ENCODE data around the gene ATP8A2. TPM values are rescaled to one million over a fixed set of nuclear protein-coding genes. Genes with fewer than 3 reads are reported as not detected.

Gene ATP8A2
- total and polyA plus RNA-seq, 4 donors, result 0.01 to 0.08 (median 0.05) TPM; not detected in 1

- H3K27me3 ChIP-seq (ENCODE audit: control insufficient read depth in 4 of 4, insufficient read depth in 4 of 4, low read length in 3 of 4), result peaks cover 0 to 5% (median 0%) of the 10 kb centered on the region in 4 donors
- no peak for DNase-seq (ENCODE audit: low spot score)
- no peaks in the 10 kb centered on the region for H3K9me3 ChIP-seq (ENCODE audit: control insufficient read depth in 4 of 4, low read length in 3 of 4)
- WGBS, result 75% methylated on average over 3 of the region's 3 CpGs
- no peaks in the 10 kb centered on the region for H3K36me3 ChIP-seq (ENCODE audit: control insufficient read depth in 4 of 4, insufficient read depth in 3 of 4, low read depth in 1 of 4, low read length in 3 of 4)
- TF ChIP-seq FOXA2 (IDR thresholded peaks at IDR 0.05), result no peak
- TF ChIP-seq GABPA (IDR thresholded peaks at IDR 0.05 in 1 of 2, conservative IDR thresholded peaks at IDR 0.05 in 1 of 2), result no peak
- TF ChIP-seq, protein P1, sequence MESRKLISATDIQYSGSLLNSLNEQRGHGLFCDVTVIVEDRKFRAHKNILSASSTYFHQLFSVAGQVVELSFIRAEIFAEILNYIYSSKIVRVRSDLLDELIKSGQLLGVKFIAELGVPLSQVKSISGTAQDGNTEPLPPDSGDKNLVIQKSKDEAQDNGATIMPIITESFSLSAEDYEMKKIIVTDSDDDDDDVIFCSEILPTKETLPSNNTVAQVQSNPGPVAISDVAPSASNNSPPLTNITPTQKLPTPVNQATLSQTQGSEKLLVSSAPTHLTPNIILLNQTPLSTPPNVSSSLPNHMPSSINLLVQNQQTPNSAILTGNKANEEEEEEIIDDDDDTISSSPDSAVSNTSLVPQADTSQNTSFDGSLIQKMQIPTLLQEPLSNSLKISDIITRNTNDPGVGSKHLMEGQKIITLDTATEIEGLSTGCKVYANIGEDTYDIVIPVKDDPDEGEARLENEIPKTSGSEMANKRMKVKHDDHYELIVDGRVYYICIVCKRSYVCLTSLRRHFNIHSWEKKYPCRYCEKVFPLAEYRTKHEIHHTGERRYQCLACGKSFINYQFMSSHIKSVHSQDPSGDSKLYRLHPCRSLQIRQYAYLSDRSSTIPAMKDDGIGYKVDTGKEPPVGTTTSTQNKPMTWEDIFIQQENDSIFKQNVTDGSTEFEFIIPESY (IDR thresholded peaks at IDR 0.05), result no peak
- TF ChIP-seq, protein P2, sequence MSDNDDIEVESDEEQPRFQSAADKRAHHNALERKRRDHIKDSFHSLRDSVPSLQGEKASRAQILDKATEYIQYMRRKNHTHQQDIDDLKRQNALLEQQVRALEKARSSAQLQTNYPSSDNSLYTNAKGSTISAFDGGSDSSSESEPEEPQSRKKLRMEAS (IDR thresholded peaks at IDR 0.05), result no peak
- TF ChIP-seq FOXA1 (IDR thresholded peaks at IDR 0.05), result no peak
- no peak for TF ChIP-seq RAD21 (IDR thresholded peaks at IDR 0.05)
- no peak for TF ChIP-seq TAF1 (conservative IDR thresholded peaks at IDR 0.05)
- no peak for TF ChIP-seq YY1 (IDR thresholded peaks at IDR 0.05)
- H3K4me1 ChIP-seq (ENCODE audit: control insufficient read depth in 4 of 4, insufficient read depth in 4 of 4, low read length in 3 of 4), result peaks cover 0 to 7% (median 1%) of the 10 kb centered on the region in 4 donors
- no peak overlapping the region for H3K9ac ChIP-seq (ENCODE audit: low read depth in 1 of 2, low read length in 2 of 2)
- no peak overlapping the region for H3K4me3 ChIP-seq (ENCODE audit: low read depth in 1 of 3, low read length in 3 of 3)
- no peak overlapping the region for H3K27ac ChIP-seq (ENCODE audit: low read depth in 1 of 2, low read length in 2 of 2)
Measured at GRCh38 chr13:25733696-25734435, 362.1 kb downstream of the ATP8A2 start.

DNA sequence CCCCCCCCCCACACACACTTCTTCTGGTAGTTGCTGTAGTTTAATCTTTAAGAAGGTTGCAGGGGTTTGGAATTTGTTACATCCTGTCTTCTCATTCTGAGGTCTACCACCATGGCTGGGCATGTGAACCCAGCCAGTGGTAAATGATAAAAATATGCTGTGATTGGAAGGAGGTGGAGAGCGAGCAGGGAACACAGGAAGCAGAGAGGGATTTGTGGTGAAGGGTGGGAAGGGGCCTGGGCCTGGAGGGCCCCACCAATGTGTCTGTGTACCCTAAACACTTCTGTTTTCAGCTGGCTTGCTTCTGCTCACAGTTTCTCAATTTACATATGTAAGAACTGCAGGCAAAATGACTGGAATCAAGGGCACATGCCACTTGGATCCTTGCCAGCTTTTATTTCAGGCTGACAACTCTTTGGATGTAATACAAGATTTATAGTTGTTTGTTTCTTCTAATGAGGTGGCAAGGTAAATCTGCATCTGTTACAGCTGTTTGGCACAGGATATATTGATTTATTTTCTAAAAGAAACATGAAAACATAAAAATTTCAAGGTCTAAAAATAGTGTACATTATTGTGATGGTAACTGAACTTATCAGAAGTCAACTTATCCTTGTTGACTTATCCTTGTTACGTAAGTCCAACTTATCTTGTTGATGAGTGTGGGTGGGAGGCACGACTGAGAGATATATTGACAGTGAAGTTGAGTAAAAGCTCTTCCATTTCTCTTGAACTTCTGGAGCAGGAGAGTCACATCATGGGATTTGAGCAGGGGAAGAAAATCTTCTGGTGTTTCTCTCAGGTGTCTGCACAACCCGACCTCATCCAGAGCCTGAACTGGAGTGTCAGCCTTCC is 366.8 kb downstream of the ATP8A2 start:
- Histone ChIP-seq H3K9ac (ENCODE audit: low read depth in 1 of 2, low read length in 2 of 2) (no peak overlapping the region), H3K9me3 (ENCODE audit: control insufficient read depth in 4 of 4, low read length in 3 of 4) (peaks cover 0 to 10% (median under 1%) of the 10 kb centered on the region in 4 donors), H3K27me3 (ENCODE audit: control insufficient read depth in 4 of 4, insufficient read depth in 4 of 4, low read length in 3 of 4) (peaks cover 0 to 2% (median 0%) of the 10 kb centered on the region in 4 donors), H3K4me3 (ENCODE audit: low read depth in 1 of 3, low read length in 3 of 3) (no peak overlapping the region), H3K4me1 (ENCODE audit: control insufficient read depth in 4 of 4, insufficient read depth in 4 of 4, low read length in 3 of 4) (peaks cover 0 to 9% (median 2%) of the 10 kb centered on the region in 4 donors), H3K27ac (ENCODE audit: low read depth in 1 of 2, low read length in 2 of 2) (no peak overlapping the region), H3K36me3 (ENCODE audit: control insufficient read depth in 4 of 4, insufficient read depth in 3 of 4, low read depth in 1 of 4, low read length in 3 of 4) (no peaks in the 10 kb centered on the region)
- no peak for DNase-seq (ENCODE audit: low spot score)
- WGBS, result 30% methylated on average over 4 of the region's 4 CpGs
- TF ChIP-seq, protein P3, sequence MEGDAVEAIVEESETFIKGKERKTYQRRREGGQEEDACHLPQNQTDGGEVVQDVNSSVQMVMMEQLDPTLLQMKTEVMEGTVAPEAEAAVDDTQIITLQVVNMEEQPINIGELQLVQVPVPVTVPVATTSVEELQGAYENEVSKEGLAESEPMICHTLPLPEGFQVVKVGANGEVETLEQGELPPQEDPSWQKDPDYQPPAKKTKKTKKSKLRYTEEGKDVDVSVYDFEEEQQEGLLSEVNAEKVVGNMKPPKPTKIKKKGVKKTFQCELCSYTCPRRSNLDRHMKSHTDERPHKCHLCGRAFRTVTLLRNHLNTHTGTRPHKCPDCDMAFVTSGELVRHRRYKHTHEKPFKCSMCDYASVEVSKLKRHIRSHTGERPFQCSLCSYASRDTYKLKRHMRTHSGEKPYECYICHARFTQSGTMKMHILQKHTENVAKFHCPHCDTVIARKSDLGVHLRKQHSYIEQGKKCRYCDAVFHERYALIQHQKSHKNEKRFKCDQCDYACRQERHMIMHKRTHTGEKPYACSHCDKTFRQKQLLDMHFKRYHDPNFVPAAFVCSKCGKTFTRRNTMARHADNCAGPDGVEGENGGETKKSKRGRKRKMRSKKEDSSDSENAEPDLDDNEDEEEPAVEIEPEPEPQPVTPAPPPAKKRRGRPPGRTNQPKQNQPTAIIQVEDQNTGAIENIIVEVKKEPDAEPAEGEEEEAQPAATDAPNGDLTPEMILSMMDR (IDR thresholded peaks at IDR 0.05; ENCODE audit: low read depth, low read length, missing input control), result no peak
- TF ChIP-seq FOXA2 (IDR thresholded peaks at IDR 0.05) (peak; percentile 67), HNF4A (conservative IDR thresholded peaks at IDR 0.05) (peak in 1 of 2 donors; percentile 13)

DNA sequence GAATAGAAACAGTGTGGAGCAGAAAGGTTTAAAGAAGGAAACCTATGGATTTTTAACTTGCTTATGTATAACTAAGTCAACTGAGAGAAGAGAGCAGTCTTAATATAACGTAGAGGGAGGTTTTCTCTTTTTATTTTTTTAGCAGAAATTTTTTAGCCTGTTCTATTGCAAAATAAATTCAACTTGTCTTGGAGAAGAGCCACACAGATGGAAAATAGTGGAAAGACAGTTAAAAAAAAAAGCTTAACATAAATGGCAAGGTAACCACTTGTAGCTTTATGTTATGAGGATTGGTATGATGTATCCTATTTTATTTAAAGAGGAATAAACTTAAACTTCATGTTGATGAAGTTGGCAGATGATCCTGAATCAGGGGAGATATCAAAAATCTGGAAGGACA is 367.6 kb downstream of the ATP8A2 start:
- 54% methylated on average over 1 of the region's 1 CpG for WGBS
- Histone ChIP-seq H3K27ac (ENCODE audit: low read depth in 1 of 2, low read length in 2 of 2) (no peak overlapping the region), H3K4me3 (ENCODE audit: low read depth in 1 of 3, low read length in 3 of 3) (no peak overlapping the region), H3K9ac (ENCODE audit: low read depth in 1 of 2, low read length in 2 of 2) (no peak overlapping the region), H3K4me1 (ENCODE audit: control insufficient read depth in 4 of 4, insufficient read depth in 4 of 4, low read length in 3 of 4) (peaks cover 0 to 9% (median 2%) of the 10 kb centered on the region in 4 donors), H3K36me3 (ENCODE audit: control insufficient read depth in 4 of 4, insufficient read depth in 3 of 4, low read depth in 1 of 4, low read length in 3 of 4) (no peaks in the 10 kb centered on the region), H3K9me3 (ENCODE audit: control insufficient read depth in 4 of 4, low read length in 3 of 4) (peaks cover 0 to 10% (median under 1%) of the 10 kb centered on the region in 4 donors), H3K27me3 (ENCODE audit: control insufficient read depth in 4 of 4, insufficient read depth in 4 of 4, low read length in 3 of 4) (peaks cover 0 to 2% (median 0%) of the 10 kb centered on the region in 4 donors)
- no peak for DNase-seq (ENCODE audit: low spot score)
- TF ChIP-seq RXRA (IDR thresholded peaks at IDR 0.05) (no peak), TAF1 (conservative IDR thresholded peaks at IDR 0.05) (no peak), SP1 (IDR thresholded peaks at IDR 0.05) (no peak), JUND (IDR thresholded peaks at IDR 0.05) (no peak), GABPA (IDR thresholded peaks at IDR 0.05 in 1 of 2, conservative IDR thresholded peaks at IDR 0.05 in 1 of 2) (no peak), NR2F2 (IDR thresholded peaks at IDR 0.05) (no peak), FOXA2 (IDR thresholded peaks at IDR 0.05) (no peak), HNF4A (conservative IDR thresholded peaks at IDR 0.05) (no peak), HNF4G (IDR thresholded peaks at IDR 0.05) (no peak), FOXA1 (IDR thresholded peaks at IDR 0.05) (no peak)
- TF ChIP-seq, protein P4, sequence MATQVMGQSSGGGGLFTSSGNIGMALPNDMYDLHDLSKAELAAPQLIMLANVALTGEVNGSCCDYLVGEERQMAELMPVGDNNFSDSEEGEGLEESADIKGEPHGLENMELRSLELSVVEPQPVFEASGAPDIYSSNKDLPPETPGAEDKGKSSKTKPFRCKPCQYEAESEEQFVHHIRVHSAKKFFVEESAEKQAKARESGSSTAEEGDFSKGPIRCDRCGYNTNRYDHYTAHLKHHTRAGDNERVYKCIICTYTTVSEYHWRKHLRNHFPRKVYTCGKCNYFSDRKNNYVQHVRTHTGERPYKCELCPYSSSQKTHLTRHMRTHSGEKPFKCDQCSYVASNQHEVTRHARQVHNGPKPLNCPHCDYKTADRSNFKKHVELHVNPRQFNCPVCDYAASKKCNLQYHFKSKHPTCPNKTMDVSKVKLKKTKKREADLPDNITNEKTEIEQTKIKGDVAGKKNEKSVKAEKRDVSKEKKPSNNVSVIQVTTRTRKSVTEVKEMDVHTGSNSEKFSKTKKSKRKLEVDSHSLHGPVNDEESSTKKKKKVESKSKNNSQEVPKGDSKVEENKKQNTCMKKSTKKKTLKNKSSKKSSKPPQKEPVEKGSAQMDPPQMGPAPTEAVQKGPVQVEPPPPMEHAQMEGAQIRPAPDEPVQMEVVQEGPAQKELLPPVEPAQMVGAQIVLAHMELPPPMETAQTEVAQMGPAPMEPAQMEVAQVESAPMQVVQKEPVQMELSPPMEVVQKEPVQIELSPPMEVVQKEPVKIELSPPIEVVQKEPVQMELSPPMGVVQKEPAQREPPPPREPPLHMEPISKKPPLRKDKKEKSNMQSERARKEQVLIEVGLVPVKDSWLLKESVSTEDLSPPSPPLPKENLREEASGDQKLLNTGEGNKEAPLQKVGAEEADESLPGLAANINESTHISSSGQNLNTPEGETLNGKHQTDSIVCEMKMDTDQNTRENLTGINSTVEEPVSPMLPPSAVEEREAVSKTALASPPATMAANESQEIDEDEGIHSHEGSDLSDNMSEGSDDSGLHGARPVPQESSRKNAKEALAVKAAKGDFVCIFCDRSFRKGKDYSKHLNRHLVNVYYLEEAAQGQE (IDR thresholded peaks at IDR 0.05), result no peak
- TF ChIP-seq, protein P5, sequence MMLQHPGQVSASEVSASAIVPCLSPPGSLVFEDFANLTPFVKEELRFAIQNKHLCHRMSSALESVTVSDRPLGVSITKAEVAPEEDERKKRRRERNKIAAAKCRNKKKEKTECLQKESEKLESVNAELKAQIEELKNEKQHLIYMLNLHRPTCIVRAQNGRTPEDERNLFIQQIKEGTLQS (IDR thresholded peaks at IDR 0.05), result no peak
- TF ChIP-seq, protein P2 (IDR thresholded peaks at IDR 0.05), result no peak

Measured in liver (tissue), 9 donors.